Parathyroid adenoma (tissue), 2 donors: ENCODE data around the gene CAP2.

Experiments used
- H2AFZ ChIP-seq: fragments of 300-600 bp; sonication (generic); one replicate; pipeline ENCODE4 v1.7.0; 2017; ENCODE audit warnings: antibody characterized with exemption, mild to moderate bottlenecking
- H3K27ac ChIP-seq: fragments of 300-600 bp; sonication (generic); one replicate; pipeline ENCODE4 v1.7.0; 2017
- H3K27me3 ChIP-seq: fragments of 300-600 bp; sonication (generic); one replicate; pipeline ENCODE4 v1.7.0; 2017; ENCODE audit warnings: low read length; ENCODE audit not compliant: control insufficient read depth, insufficient read depth
- H3K36me3 ChIP-seq: fragments of 300-600 bp; sonication (generic); one replicate; pipeline ENCODE4 v1.7.0; 2017; ENCODE audit warnings: low read length; ENCODE audit not compliant: control insufficient read depth, insufficient read depth
- H3K4me1 ChIP-seq: fragments of 300-600 bp; sonication (generic); one replicate; pipeline ENCODE4 v1.7.0; 2017; ENCODE audit warnings: control low read depth
- H3K4me2 ChIP-seq: fragments of 300-600 bp; sonication (generic); one replicate; pipeline ENCODE4 v1.7.0; 2017; ENCODE audit warnings: low read length
- H3K4me3 ChIP-seq: fragments of 300-600 bp; sonication (generic); one replicate; pipeline ENCODE4 v1.7.0; 2017; ENCODE audit warnings: low read depth, low read length
- H3K79me2 ChIP-seq: fragments of 300-600 bp; sonication (generic); one replicate; pipeline ENCODE4 v1.7.0; 2017; ENCODE audit warnings: control low read depth
- H3K9ac ChIP-seq: fragments of 300-600 bp; sonication (generic); one replicate; pipeline ENCODE4 v1.7.0; 2017; ENCODE audit warnings: mild to moderate bottlenecking
- H3K9me3 ChIP-seq: fragments of 300-600 bp; sonication (generic); one replicate; pipeline ENCODE4 v1.7.0; 2017; ENCODE audit warnings: low read length; ENCODE audit not compliant: control insufficient read depth
- CTCF ChIP-seq: fragments of 300-600 bp; sonication (generic); IDR thresholded peaks from one replicate; pipeline ENCODE4 v1.7.0; 2017; ENCODE audit warnings: antibody characterized with exemption, mild to moderate bottlenecking
- donor health status: primary hyperparathyroidism.

Gene CAP2

GRCh38 chr6:17416806-17417205, 23.4 kb downstream of the CAP2 start:
- Histone ChIP-seq H3K36me3 (no peaks in the 10 kb centered on the region), H3K79me2 (no peaks in the 10 kb centered on the region), H3K4me1 (peaks cover 5% of the 10 kb centered on the region), H3K27me3 (no peaks in the 10 kb centered on the region), H3K27ac (no peak overlapping the region), H3K9ac (no peak overlapping the region), H3K9me3 (no peaks in the 10 kb centered on the region), H2AFZ (no peak overlapping the region), H3K4me2 (no peak overlapping the region), H3K4me3 (no peak overlapping the region)
- no peak for TF ChIP-seq CTCF

GRCh38 chr6:17417817-17418216, 24.4 kb downstream of the CAP2 start:
- Histone ChIP-seq H3K4me2 (no peak overlapping the region), H3K9ac (no peak overlapping the region), H3K4me1 (peaks cover 5% of the 10 kb centered on the region), H3K27ac (no peak overlapping the region), H3K27me3 (no peaks in the 10 kb centered on the region), H3K9me3 (no peaks in the 10 kb centered on the region), H2AFZ (no peak overlapping the region), H3K36me3 (no peaks in the 10 kb centered on the region), H3K4me3 (no peak overlapping the region), H3K79me2 (no peaks in the 10 kb centered on the region)
- TF ChIP-seq CTCF = no peak

- Histone ChIP-seq H3K4me2 (no peak overlapping the region), H3K9me3 (no peaks in the 10 kb centered on the region), H3K4me3 (no peak overlapping the region), H3K79me2 (no peaks in the 10 kb centered on the region), H3K27me3 (no peaks in the 10 kb centered on the region), H3K4me1 (peaks cover 5% of the 10 kb centered on the region), H3K9ac (no peak overlapping the region), H3K36me3 (no peaks in the 10 kb centered on the region), H2AFZ (no peak overlapping the region), H3K27ac (no peak overlapping the region)
- TF ChIP-seq CTCF = no peak
Observed at GRCh38 chr6:17418281-17419188, 25.1 kb downstream of the CAP2 start.

GRCh38 chr6:17419189-17419575, 25.8 kb downstream of the CAP2 start:
- no peaks in the 10 kb centered on the region for H3K36me3 ChIP-seq
- no peak overlapping the region for H3K27ac ChIP-seq
- no peak for TF ChIP-seq CTCF
- H3K4me1 ChIP-seq = peaks cover 5% of the 10 kb centered on the region
- H3K4me2 ChIP-seq = no peak overlapping the region
- H2AFZ ChIP-seq = no peak overlapping the region
- H3K79me2 ChIP-seq = no peaks in the 10 kb centered on the region
- no peaks in the 10 kb centered on the region for H3K27me3 ChIP-seq
- H3K4me3 ChIP-seq = no peak overlapping the region
- no peaks in the 10 kb centered on the region for H3K9me3 ChIP-seq
- no peak overlapping the region for H3K9ac ChIP-seq

GRCh38 chr6:17420368-17420767, 27.0 kb downstream of the CAP2 start:
- H3K79me2 ChIP-seq = no peaks in the 10 kb centered on the region
- H3K9ac ChIP-seq = no peak overlapping the region
- no peaks in the 10 kb centered on the region for H3K27me3 ChIP-seq
- no peak overlapping the region for H3K4me2 ChIP-seq
- no peaks in the 10 kb centered on the region for H3K9me3 ChIP-seq
- H3K4me1 ChIP-seq = peaks cover 5% of the 10 kb centered on the region
- H3K36me3 ChIP-seq = no peaks in the 10 kb centered on the region
- H2AFZ ChIP-seq = no peak overlapping the region
- H3K4me3 ChIP-seq = no peak overlapping the region
- no peak overlapping the region for H3K27ac ChIP-seq
- TF ChIP-seq CTCF = no peak
